ENCODE measurements around the gene GALNT10. TPM values are rescaled to one million over a fixed set of nuclear protein-coding genes. Genes with fewer than 3 reads are reported as not detected.

Gene GALNT10
- total and polyA plus RNA-seq, 9 of the 15 experiments (the other 6 are each of a cell fraction or from before 2014, with no cell fraction given) = 4.6 to 37.1 (median 13.3) TPM

DNA sequence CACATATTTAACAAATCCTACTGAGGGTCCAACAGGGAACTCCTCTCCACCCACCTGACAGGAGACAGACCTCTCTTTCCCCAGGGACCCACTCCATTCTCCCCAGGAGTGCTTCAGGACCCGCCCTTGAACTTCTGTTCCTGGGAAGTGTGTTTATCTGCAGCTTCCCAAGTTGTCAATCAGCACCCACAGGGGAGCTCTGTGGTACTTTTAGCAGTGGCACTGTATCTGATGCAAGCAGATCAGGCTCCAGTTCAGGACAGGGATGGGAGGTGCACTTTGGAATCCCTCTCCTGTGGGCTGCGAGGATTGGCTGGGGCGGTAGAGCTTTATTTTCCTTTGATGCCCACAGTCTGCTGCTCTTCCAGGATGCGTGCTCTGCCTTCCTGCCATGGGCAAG, 8.7 kb downstream of the GALNT10 start (continued):
- TF ChIP-seq, protein P1, sequence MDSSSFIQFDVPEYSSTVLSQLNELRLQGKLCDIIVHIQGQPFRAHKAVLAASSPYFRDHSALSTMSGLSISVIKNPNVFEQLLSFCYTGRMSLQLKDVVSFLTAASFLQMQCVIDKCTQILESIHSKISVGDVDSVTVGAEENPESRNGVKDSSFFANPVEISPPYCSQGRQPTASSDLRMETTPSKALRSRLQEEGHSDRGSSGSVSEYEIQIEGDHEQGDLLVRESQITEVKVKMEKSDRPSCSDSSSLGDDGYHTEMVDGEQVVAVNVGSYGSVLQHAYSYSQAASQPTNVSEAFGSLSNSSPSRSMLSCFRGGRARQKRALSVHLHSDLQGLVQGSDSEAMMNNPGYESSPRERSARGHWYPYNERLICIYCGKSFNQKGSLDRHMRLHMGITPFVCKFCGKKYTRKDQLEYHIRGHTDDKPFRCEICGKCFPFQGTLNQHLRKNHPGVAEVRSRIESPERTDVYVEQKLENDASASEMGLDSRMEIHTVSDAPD (CRISPR knock-in tag; IDR thresholded peaks at IDR 0.05) = no peak
- TF ChIP-seq HMG20A (CRISPR knock-in tag; conservative IDR thresholded peaks at IDR 0.05) (no peak), TEAD4 (IDR thresholded peaks at IDR 0.05; ENCODE audit: low read length) (0 out of 2 replicates have a peak, but pooled peaks have one; percentile 7), TEAD4 (CRISPR knock-in tag; IDR thresholded peaks at IDR 0.05; ENCODE audit: borderline replicate concordance) (no peak), RCOR1 (IDR thresholded peaks at IDR 0.05; ENCODE audit: borderline replicate concordance in 1 of 2, low read depth in 2 of 2, low read length in 2 of 2) (0 out of 4 replicates have a peak, but pooled peaks of 1 of the 2 experiments have one; percentile 19), RB1 (IDR thresholded peaks at IDR 0.05; ENCODE audit: low read depth) (peak; percentile 10; the same call in 1 of the 2 replicates), KDM4B (IDR thresholded peaks at IDR 0.05; ENCODE audit: borderline replicate concordance in 2 of 2, low read depth in 1 of 2) (no peak), CTBP1 (IDR thresholded peaks at IDR 0.05; ENCODE audit: borderline replicate concordance) (peak; percentile 59; the same call in 1 of the 2 replicates)
- TF ChIP-seq, protein P2, sequence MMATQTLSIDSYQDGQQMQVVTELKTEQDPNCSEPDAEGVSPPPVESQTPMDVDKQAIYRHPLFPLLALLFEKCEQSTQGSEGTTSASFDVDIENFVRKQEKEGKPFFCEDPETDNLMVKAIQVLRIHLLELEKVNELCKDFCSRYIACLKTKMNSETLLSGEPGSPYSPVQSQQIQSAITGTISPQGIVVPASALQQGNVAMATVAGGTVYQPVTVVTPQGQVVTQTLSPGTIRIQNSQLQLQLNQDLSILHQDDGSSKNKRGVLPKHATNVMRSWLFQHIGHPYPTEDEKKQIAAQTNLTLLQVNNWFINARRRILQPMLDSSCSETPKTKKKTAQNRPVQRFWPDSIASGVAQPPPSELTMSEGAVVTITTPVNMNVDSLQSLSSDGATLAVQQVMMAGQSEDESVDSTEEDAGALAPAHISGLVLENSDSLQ (IDR thresholded peaks at IDR 0.05) = peak; percentile 58
- TF ChIP-seq, protein P3, sequence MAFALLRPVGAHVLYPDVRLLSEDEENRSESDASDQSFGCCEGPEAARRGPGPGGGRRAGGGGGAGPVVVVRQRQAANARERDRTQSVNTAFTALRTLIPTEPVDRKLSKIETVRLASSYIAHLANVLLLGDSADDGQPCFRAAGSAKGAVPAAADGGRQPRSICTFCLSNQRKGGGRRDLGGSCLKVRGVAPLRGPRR (CRISPR knock-in tag; IDR thresholded peaks at IDR 0.05) = no peak
- TF ChIP-seq, protein P4, sequence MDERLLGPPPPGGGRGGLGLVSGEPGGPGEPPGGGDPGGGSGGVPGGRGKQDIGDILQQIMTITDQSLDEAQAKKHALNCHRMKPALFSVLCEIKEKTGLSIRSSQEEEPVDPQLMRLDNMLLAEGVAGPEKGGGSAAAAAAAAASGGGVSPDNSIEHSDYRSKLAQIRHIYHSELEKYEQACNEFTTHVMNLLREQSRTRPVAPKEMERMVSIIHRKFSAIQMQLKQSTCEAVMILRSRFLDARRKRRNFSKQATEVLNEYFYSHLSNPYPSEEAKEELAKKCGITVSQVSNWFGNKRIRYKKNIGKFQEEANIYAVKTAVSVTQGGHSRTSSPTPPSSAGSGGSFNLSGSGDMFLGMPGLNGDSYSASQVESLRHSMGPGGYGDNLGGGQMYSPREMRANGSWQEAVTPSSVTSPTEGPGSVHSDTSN (CRISPR knock-in tag; IDR thresholded peaks at IDR 0.05; ENCODE audit: low read depth) = no peak
- TF ChIP-seq, protein P4 (tag; conservative IDR thresholded peaks at IDR 0.05; ENCODE audit: low read depth) = 0 out of 2 replicates have a peak, but pooled peaks have one; percentile 23

Measured in K562 (cell line).